ENCODE measurements around the gene C1R.

Gene C1R

DNA sequence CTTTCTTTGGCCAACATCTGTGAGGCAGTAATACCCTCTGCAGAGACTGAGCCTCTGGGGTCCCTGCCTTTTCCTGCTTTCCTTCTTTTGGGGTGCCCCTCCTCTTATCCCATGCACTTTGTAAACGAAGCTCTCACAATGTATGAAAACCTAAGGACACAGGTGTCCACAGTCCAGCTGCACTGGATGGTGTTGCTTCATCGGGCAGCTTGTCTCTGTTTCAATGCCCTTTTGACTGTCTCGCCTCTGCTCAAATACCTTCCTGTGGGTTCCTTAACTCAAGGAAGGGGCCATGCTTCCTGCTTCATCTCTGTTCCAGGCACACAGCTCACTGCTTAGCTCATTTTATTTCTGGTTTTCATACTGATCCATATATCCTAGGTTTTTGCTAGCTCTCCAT, 10.3 kb upstream of the C1R start:
- Histone ChIP-seq H3K9me3 (ENCODE audit: insufficient read depth, low read length) (peaks cover 7% of the 10 kb centered on the region; the same call in 1 of the 2 replicates), H3K79me2 (ENCODE audit: low read length) (no peaks in the 10 kb centered on the region), H3K27me3 (ENCODE audit: low read depth, low read length) (no peaks in the 10 kb centered on the region), H3K27ac (ENCODE audit: low read length) (no peak overlapping the region), H3K36me3 (replicated peaks; ENCODE audit: low read depth, low read length) (peaks cover 15% of the 10 kb centered on the region), H2AFZ (ENCODE audit: low read depth, low read length) (no peak overlapping the region), H3K4me1 (ENCODE audit: low read length) (no peaks in the 10 kb centered on the region), H4K20me1 (ENCODE audit: insufficient read depth, low read length) (no peaks in the 10 kb centered on the region), H3K9ac (ENCODE audit: low read length) (no peak overlapping the region), H3K4me3 (ENCODE audit: low read length) (no peak overlapping the region), H3K4me2 (ENCODE audit: low read length) (no peak overlapping the region)
- TF ChIP-seq, protein P1, sequence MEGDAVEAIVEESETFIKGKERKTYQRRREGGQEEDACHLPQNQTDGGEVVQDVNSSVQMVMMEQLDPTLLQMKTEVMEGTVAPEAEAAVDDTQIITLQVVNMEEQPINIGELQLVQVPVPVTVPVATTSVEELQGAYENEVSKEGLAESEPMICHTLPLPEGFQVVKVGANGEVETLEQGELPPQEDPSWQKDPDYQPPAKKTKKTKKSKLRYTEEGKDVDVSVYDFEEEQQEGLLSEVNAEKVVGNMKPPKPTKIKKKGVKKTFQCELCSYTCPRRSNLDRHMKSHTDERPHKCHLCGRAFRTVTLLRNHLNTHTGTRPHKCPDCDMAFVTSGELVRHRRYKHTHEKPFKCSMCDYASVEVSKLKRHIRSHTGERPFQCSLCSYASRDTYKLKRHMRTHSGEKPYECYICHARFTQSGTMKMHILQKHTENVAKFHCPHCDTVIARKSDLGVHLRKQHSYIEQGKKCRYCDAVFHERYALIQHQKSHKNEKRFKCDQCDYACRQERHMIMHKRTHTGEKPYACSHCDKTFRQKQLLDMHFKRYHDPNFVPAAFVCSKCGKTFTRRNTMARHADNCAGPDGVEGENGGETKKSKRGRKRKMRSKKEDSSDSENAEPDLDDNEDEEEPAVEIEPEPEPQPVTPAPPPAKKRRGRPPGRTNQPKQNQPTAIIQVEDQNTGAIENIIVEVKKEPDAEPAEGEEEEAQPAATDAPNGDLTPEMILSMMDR (IDR thresholded peaks at IDR 0.05; ENCODE audit: low read depth, low read length), result no peak
- TF ChIP-seq EZH2phosphoT487 (IDR thresholded peaks at IDR 0.05; ENCODE audit: low read depth), result no peak

DNA sequence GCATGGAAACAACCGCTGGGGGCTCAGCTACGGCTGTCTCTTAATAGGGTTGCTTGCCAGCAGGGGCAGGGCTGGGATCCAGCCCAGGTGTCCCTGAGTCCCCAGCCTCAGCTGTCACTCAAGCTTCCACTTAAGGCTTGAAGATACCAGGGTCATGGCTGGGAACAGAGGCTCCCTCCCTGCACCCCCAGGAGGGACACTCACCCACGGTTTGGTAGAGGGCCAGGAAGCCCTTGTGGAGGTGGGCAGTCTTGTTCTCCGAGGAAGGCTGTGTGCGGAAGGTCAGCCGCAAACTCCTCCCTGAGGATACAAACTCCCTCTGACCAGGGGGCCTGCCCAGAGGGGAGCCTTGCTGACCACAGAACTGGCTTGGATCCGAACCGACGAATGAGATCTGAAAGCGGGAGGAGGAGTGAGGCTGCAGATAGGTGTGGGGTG, 9.5 kb upstream of the C1R start:
- Histone ChIP-seq H3K4me1 (ENCODE audit: low read length) (no peaks in the 10 kb centered on the region), H3K4me3 (ENCODE audit: low read length) (no peak overlapping the region), H3K27me3 (ENCODE audit: low read depth, low read length) (no peaks in the 10 kb centered on the region), H3K9ac (ENCODE audit: low read length) (no peak overlapping the region), H3K4me2 (ENCODE audit: low read length) (no peak overlapping the region), H3K79me2 (ENCODE audit: low read length) (no peaks in the 10 kb centered on the region), H3K9me3 (ENCODE audit: insufficient read depth, low read length) (peaks cover 7% of the 10 kb centered on the region; the same call in 1 of the 2 replicates), H4K20me1 (ENCODE audit: insufficient read depth, low read length) (no peaks in the 10 kb centered on the region), H3K27ac (ENCODE audit: low read length) (no peak overlapping the region), H3K36me3 (replicated peaks; ENCODE audit: low read depth, low read length) (peaks cover 11% of the 10 kb centered on the region), H2AFZ (ENCODE audit: low read depth, low read length) (no peak overlapping the region)
- TF ChIP-seq, protein P1 (IDR thresholded peaks at IDR 0.05; ENCODE audit: low read depth, low read length), result no peak
- no peak for TF ChIP-seq EZH2phosphoT487 (IDR thresholded peaks at IDR 0.05; ENCODE audit: low read depth)

DNA sequence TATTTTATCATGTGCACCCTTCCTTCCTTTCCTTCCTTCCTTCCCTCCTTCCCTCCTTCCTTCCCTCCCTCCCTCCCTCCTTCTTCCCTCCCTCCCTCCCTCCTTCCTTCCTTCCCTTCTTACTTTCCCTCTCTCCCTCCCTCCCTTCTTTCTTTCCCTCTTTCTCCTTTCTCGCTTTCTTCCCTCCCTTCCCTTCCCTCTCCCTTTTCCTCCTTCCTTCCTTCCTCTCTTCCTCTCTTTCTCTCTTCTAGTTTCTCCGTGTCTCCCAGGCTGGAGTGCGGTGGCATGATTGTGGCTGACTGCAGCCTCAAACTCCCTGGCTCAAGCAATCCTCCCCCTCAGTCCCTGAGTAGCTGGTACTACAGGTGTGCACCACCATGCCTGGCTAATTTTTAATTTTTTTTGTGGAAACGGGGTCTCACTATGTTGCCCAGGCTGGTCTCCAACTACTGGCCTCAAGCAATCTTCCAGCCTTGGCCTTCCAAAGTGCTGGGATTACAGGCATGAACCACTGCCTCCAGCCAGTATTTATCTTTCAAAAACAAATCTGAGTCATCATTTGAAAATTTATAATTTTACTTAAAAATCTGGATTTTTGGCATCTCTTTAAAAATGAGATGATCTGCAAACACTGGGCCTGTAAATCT, 8.9 kb upstream of the C1R start:
- H2AFZ ChIP-seq (ENCODE audit: low read depth, low read length), result no peak overlapping the region
- H3K4me1 ChIP-seq (ENCODE audit: low read length), result no peaks in the 10 kb centered on the region
- H3K9ac ChIP-seq (ENCODE audit: low read length), result no peak overlapping the region
- H3K27ac ChIP-seq (ENCODE audit: low read length), result no peak overlapping the region
- no peak overlapping the region for H3K4me2 ChIP-seq (ENCODE audit: low read length)
- H3K9me3 ChIP-seq (ENCODE audit: insufficient read depth, low read length), result peaks cover 4% of the 10 kb centered on the region; the same call in 1 of the 2 replicates
- no peak overlapping the region for H3K4me3 ChIP-seq (ENCODE audit: low read length)
- H3K36me3 ChIP-seq (replicated peaks; ENCODE audit: low read depth, low read length), result peaks cover 8% of the 10 kb centered on the region
- H4K20me1 ChIP-seq (ENCODE audit: insufficient read depth, low read length), result no peaks in the 10 kb centered on the region
- H3K79me2 ChIP-seq (ENCODE audit: low read length), result no peaks in the 10 kb centered on the region
- no peak for TF ChIP-seq EZH2phosphoT487 (IDR thresholded peaks at IDR 0.05; ENCODE audit: low read depth)
- H3K27me3 ChIP-seq (ENCODE audit: low read depth, low read length), result no peaks in the 10 kb centered on the region

DNA sequence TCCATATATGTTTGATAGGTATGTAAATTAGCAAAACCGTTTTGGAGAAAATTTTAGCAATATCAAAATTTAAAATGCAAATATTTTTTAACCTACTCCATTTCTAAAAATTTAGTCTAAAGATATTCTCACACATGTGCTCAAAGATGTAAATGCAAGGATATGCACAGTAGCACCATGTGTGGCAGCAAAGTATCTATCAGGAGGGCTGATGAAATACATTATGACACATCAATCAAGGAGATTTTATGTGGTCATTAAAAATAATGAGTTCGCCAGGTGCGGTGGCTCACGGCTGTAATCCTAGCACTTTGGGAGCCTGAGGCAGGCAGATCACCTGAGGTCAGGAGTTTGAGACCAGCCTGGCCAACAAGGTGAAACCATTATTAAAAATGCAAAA, 8.0 kb upstream of the C1R start:
- Histone ChIP-seq H3K36me3 (replicated peaks; ENCODE audit: low read depth, low read length) (peaks cover 2% of the 10 kb centered on the region), H3K27ac (ENCODE audit: low read length) (no peak overlapping the region), H3K9me3 (ENCODE audit: insufficient read depth, low read length) (no peaks in the 10 kb centered on the region), H3K4me2 (ENCODE audit: low read length) (no peak overlapping the region), H3K4me3 (ENCODE audit: low read length) (no peak overlapping the region), H2AFZ (ENCODE audit: low read depth, low read length) (no peak overlapping the region), H3K9ac (ENCODE audit: low read length) (no peak overlapping the region), H4K20me1 (ENCODE audit: insufficient read depth, low read length) (no peaks in the 10 kb centered on the region), H3K79me2 (ENCODE audit: low read length) (no peaks in the 10 kb centered on the region), H3K27me3 (ENCODE audit: low read depth, low read length) (no peaks in the 10 kb centered on the region), H3K4me1 (ENCODE audit: low read length) (no peaks in the 10 kb centered on the region)
- TF ChIP-seq, protein P1 (IDR thresholded peaks at IDR 0.05; ENCODE audit: low read depth, low read length), result no peak
- TF ChIP-seq EZH2phosphoT487 (IDR thresholded peaks at IDR 0.05; ENCODE audit: low read depth), result no peak
